ENCODE data around the gene CYP11A1.

The CYP11A1 gene

DNA sequence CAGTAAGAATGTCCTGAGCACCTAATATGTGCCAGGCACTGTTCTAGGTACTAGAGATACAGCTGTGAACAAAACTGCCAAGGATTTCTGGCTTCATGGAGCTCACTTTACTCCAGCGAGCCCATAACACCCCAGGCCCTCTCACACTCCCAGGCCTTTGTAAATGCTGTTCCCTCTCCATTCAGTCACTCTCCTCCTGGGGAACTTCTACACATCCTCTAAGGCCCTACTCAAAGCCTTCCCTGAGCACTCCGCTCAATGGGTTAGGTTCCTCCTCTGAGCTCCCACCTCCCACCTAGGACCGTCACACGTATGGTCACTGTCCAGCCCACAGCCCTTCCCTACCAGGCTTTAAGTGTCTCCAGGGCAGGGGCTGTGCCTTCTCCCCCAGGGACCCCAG is 39.1 kb upstream of the CYP11A1 start:
- no peak overlapping the region for H3K4me3 ChIP-seq (replicated peaks; ENCODE audit: low read depth, low read length)
- no peak for DNase-seq (ENCODE audit: extremely low read depth, low read depth)
- TF ChIP-seq, protein P1, sequence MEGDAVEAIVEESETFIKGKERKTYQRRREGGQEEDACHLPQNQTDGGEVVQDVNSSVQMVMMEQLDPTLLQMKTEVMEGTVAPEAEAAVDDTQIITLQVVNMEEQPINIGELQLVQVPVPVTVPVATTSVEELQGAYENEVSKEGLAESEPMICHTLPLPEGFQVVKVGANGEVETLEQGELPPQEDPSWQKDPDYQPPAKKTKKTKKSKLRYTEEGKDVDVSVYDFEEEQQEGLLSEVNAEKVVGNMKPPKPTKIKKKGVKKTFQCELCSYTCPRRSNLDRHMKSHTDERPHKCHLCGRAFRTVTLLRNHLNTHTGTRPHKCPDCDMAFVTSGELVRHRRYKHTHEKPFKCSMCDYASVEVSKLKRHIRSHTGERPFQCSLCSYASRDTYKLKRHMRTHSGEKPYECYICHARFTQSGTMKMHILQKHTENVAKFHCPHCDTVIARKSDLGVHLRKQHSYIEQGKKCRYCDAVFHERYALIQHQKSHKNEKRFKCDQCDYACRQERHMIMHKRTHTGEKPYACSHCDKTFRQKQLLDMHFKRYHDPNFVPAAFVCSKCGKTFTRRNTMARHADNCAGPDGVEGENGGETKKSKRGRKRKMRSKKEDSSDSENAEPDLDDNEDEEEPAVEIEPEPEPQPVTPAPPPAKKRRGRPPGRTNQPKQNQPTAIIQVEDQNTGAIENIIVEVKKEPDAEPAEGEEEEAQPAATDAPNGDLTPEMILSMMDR (IDR thresholded peaks at IDR 0.05; ENCODE audit: low read depth, low read length, missing control alignments) = no peak

DNA sequence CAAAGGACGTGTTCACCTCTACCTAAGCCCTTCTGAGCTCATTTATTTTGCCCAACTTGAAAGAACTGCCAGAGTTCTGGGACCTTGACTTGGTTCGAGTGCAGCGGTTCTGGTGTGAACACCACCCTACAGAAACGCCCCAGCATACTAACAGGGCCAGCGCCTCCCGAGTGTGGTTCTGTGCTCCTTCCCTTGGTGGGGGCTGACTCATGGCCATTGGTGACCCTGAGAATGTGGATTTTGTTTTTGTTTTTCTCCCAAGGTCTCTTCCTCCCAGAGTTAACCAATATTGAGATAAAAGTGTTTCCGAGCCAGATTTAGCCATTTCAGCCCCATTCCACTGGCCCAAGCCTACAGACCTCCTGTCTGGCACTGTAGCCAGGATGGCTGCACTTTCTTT is 38.4 kb upstream of the CYP11A1 start:
- DNase-seq (ENCODE audit: extremely low read depth, low read depth) = no peak
- no peak overlapping the region for H3K4me3 ChIP-seq (replicated peaks; ENCODE audit: low read depth, low read length)
- TF ChIP-seq, protein P1 (IDR thresholded peaks at IDR 0.05; ENCODE audit: low read depth, low read length, missing control alignments) = no peak

GRCh38 chr15:74403991-74404563 is 36.6 kb upstream of the CYP11A1 start:
- no peak for DNase-seq (ENCODE audit: extremely low read depth, low read depth)
- no peak overlapping the region for H3K4me3 ChIP-seq (replicated peaks; ENCODE audit: low read depth, low read length)
- TF ChIP-seq, protein P1 (IDR thresholded peaks at IDR 0.05; ENCODE audit: low read depth, low read length, missing control alignments) = no peak

DNA sequence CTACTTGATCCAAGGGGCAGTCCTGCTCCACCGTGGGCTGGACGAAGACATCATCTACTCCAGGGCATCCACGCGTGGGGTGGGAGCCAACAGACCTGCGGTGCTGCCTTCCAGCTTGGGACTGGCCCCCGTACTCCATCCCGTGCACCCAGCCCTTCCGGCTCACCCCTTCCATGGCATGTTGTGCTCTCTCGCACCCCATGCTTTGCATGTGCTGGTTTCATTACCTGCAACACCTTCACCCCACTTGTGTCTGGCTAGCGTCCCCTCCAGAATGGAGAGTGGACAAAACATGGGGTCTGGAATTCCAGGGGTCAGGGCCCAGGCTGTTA is 36.1 kb upstream of the CYP11A1 start:
- TF ChIP-seq, protein P1 (IDR thresholded peaks at IDR 0.05; ENCODE audit: low read depth, low read length, missing control alignments) = no peak
- no peak for DNase-seq (ENCODE audit: extremely low read depth, low read depth)
- no peak overlapping the region for H3K4me3 ChIP-seq (replicated peaks; ENCODE audit: low read depth, low read length)

DNA sequence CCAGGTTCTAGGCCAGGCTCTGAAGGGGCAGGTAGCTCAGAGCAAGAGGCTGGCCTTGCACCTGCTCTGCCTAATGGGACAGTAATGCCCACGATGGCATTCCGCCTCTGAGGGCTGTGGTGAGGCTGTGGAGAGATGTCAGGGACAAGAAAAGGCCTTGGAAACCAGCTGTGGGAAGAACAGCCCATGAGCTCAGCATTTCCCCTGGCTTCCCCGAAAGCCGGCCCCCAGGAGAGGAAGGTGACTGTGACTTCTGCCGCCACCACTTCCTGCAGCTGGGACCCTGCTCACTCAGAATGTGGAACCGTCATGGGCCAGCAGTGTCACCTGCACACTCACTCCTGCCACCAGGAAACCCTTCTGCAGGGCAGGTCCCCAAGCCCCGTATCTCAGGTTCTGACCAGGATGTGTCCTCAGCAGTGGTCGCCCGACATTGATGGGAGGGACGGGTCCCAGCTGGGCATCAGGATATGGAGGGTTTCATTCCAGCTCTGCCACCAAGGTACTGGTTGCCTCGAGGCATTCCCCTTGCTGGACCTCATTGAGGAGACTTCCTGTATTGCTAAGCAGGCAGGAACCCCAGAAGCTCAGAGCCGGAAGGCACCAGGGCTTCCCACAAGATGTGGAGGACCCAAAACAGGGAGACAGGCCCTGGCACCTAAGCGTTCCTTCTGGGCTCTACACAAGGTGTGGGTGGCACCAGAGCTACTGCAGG is 35.6 kb upstream of the CYP11A1 start:
- no peak overlapping the region for H3K4me3 ChIP-seq (replicated peaks; ENCODE audit: low read depth, low read length)
- TF ChIP-seq, protein P1 (IDR thresholded peaks at IDR 0.05; ENCODE audit: low read depth, low read length, missing control alignments) = no peak
- no peak for DNase-seq (ENCODE audit: extremely low read depth, low read depth)

DNA sequence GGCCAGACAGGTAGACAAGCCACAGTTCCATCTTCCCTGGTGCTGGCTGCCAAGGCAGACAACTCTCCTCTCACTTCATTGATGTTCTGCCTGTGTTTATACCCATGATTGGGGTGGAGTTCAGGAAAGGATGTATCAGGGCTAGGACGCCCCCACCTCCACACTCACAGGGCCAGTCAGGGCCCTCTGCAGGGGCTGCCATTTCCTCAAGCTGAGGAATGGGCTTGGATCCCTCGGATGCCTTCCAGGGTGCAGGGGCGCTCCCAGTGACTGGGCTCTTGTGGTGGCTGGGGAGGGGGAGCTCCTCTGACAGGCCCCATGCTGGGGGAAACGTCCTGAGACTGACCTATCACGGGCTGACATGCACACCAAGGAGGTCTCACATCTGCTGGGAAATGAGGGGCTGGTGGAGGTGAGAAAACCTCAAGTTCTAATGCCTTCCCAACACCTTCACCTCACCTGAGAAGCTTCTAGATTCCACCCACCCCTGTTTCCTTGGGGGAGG is 34.9 kb upstream of the CYP11A1 start:
- no peak overlapping the region for H3K4me3 ChIP-seq (replicated peaks; ENCODE audit: low read depth, low read length)
- DNase-seq (ENCODE audit: extremely low read depth, low read depth) = no peak

More for the DNA sequence above, 34.9 kb upstream of the CYP11A1 start:
- TF ChIP-seq, protein P1 (IDR thresholded peaks at IDR 0.05; ENCODE audit: low read depth, low read length, missing control alignments) = no peak

Measured in HFF-Myc (cell line).